ENCODE data around the gene ZNF839. TPM values are rescaled to one million over a fixed set of nuclear protein-coding genes. Genes with fewer than 3 reads are reported as not detected.

ZNF839 gene
- total RNA-seq (2014; rRNA removed; shearing (Covaris generic)): 11.4 and 12.6 TPM in 2 replicates
- polyA plus RNA-seq (2015; cell fraction: cytosol; rRNA removed): 11.1 and 18.6 TPM in 2 replicates
- 59.4 and 73.3 TPM in 2 replicates for polyA plus RNA-seq (2015; cell fraction: nucleus; rRNA removed)

DNA sequence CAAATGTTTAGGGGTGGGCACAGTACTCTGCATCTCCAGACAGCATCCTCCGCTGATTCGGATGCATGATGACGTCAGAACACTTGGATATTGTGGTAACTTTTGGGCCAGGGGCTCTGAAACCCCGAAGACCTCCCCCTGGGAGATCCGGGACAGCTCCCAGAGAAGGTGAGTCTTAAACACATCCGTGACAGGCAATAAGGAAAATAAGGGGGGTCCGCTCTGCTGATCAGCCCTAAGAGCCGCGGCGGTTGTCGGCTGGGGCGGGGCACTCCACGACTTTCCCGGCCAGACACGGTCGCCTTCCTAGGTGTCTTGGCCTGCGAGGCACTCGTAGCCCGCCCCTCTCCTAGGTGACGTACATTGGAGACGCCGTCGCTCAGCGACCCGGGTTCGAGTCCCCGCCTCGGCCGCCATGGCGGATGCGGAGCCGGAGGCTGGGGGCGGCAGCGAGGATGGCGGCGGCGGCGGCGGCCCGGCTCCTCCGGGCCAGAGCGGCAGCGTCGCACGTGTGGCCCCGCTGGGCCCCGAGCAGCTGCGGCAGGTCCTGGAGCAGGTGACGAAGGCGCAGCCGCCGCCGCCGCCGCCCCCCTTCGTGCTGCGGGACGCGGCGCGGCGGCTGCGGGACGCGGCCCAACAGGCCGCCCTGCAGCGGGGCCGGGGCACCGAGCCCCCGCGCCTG, at the start of gene ZNF839:
Gene ZNF839, plus strand, starts transcription at position 396 of the 682 bp plus-strand sequence. Its CDS starts 20 bp downstream, at position 416.
- DNase-seq (ENCODE audit: low read depth, low spot score): peak; percentile 92
- in situ Hi-C loops (cut with HindIII; ENCODE audit: low pct_unique_long_range_greater_than_20kb, low sequenced_read_pairs): no loop called here

DNA sequence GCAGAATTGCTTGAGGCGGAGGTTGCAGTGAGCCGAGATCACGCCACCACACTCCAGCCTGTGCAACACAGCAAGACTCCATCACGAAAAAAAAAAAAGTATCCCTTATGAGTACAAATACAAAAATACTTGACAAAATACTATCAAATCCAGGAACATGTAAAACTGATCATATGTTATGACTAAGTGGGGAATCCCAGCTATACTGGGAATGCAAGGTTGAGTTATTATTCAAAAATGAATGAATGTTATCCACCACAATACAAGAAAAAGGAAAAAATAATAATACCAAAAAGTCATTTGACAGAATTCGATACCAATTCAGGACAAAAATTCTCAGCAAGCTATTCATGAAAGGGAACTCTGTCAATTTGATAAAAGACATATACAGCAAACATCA, 47.2 kb upstream of the ZNF839 start:
- no peak for DNase-seq (ENCODE audit: low read depth, low spot score)
- in situ Hi-C loops (cut with HindIII; ENCODE audit: low pct_unique_long_range_greater_than_20kb, low sequenced_read_pairs): no loop called here

DNA sequence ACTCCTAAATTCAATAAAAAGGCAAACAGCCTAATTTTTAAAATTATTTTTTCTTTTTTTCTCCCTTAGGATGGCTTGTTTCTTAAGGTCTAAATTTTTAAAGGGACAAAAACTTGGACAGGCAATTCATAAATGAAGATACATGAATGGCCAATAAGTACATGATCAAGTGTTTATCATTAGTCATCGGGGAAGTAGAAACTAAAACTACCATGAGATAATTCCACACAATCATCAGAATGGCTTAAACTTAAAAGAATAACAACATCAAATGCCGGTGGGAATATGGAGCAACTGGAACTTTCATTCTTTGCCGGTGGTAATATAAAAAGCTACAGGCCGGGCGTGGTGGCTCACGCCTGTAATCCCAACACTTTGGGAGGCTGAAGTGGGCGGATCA, 43.7 kb upstream of the ZNF839 start:
- in situ Hi-C loops (cut with HindIII; ENCODE audit: low pct_unique_long_range_greater_than_20kb, low sequenced_read_pairs): no loop called here
- no peak for DNase-seq (ENCODE audit: low read depth, low spot score)

DNA sequence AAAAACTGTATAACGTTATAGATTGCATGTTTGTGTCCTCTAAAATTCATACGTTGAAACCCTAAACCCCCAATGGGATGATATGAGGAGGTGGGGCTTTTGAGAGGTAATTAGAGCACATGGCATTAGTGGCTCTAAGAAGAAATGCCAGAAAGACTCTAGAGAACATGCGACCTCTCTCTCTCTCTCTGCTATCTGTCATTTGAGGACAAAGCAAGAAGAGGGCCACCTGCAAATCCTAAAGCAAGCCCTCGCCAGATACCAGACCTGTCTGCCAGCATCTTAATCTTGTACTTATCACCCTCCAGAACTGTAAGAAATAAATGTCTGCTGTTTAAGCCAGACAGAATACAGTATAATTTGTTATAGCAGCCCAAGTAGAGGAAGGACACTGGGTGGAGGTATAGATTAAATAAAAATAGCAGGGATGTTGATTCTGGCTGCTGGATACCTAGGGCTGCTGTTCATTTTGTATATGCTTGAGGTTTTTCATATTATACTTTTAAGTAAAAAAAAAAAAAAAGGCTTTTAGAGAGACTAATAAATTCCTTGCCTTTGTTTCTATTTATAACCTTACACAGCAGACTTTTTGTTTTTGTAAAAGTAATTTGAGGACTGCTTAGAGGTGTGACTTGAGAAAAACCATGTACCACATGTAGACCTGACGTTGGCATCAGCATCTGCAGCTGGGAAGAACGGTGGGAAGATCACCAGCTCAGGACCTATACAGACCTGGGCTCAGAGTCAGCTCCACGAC, 41.5 kb upstream of the ZNF839 start:
- no peak for DNase-seq (ENCODE audit: low read depth, low spot score)
- in situ Hi-C loops (cut with HindIII; ENCODE audit: low pct_unique_long_range_greater_than_20kb, low sequenced_read_pairs): no loop called here

DNA sequence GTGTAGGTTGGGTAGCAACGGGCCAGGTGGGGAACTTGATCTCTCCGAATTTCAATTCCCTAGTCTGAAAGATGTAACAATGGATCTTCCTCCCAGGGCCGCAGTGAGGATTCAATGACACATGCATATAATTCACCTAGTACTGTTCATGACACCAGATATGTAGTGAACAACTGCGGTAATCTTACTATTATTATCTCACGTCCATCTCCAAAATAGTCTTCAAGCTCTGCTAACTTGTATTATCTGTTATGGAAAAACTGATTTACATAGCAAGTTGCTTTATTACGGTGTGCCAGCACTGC, 41.0 kb upstream of the ZNF839 start:
- in situ Hi-C loops (cut with HindIII; ENCODE audit: low pct_unique_long_range_greater_than_20kb, low sequenced_read_pairs): no loop called here
- DNase-seq (ENCODE audit: low read depth, low spot score): no peak

DNA sequence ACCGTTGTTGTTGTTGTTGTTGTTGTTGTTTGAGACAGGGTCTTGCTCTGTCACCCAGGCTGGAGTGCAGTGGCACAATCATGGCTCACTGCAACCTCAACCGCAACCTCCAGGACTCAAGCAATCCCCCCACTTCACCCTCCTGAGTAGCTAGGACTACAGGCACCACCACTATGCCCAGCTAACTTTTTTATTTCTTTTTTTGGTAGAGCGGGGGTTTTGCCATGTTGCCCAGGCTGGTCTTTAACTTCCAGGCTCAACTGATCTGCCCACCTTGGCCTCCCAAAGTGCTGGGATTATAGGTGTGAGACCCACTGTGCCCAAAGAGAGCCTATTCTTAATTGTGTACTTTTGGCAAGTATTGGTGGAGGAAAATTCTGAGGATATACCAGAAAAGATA, 40.3 kb upstream of the ZNF839 start:
- no peak for DNase-seq (ENCODE audit: low read depth, low spot score)
- in situ Hi-C loops (cut with HindIII; ENCODE audit: low pct_unique_long_range_greater_than_20kb, low sequenced_read_pairs): no loop called here

DNA sequence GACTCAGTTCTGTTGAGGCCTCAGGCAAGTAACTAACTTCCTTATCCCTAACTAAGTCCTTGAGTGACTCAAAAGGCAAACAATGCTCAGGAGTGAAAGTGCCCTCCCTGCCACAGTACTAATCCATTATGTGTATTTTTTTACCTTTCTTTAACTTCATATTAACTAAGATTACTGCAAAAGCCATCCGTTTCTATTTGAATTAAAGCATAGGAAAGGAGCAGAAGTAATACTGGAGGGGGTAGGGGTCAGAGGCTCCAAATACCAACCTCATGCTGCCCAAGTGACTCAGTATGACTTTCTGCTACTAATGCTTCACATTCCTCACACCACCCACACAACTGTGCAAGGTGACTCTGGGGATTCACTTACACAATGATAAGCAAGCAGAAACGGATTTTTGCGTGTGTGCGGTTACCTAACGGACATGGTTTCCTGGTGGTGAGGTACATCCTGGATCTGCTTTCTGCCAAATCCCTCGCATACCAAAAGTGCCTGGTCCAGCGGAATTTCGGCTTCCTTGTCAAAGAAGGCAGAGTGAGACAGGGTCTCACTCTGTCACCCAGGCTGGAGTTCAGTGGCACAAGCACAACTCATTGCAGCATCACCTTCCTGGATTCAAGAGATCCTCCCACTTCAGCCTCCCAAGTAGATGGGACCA, 39.7 kb upstream of the ZNF839 start:
- DNase-seq (ENCODE audit: low read depth, low spot score): peak; percentile 14
- in situ Hi-C loops (cut with HindIII; ENCODE audit: low pct_unique_long_range_greater_than_20kb, low sequenced_read_pairs): no loop called here

DNA sequence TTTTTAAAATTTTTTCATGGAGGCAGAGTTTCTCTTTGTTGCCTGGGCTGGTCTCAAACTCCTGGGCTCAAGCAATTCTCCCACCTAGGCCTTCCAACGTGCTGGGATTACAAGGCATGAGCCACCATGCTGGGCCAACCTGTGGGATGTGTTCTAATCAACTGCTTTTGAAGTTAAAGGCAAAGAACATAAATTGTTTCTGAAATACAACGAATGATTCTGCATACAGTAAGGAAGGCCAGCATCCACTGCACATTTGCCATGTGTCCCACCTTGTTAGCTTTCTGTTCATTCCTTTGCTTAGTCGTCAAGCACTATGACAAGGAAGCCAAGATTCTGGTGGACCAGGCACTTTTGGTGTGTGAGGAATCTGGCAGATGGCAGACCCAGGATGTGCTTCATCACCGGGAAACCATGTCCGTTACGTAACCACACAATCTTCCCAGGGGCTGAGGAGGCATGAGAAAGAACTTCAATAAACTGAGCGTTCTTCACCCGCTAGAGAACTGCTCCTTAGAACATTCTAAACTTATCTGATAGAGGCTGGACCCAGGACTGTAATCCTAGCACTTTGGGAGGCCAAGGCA, 39.1 kb upstream of the ZNF839 start:
- DNase-seq (ENCODE audit: low read depth, low spot score): no peak
- in situ Hi-C loops (cut with HindIII; ENCODE audit: low pct_unique_long_range_greater_than_20kb, low sequenced_read_pairs): no loop called here

DNA sequence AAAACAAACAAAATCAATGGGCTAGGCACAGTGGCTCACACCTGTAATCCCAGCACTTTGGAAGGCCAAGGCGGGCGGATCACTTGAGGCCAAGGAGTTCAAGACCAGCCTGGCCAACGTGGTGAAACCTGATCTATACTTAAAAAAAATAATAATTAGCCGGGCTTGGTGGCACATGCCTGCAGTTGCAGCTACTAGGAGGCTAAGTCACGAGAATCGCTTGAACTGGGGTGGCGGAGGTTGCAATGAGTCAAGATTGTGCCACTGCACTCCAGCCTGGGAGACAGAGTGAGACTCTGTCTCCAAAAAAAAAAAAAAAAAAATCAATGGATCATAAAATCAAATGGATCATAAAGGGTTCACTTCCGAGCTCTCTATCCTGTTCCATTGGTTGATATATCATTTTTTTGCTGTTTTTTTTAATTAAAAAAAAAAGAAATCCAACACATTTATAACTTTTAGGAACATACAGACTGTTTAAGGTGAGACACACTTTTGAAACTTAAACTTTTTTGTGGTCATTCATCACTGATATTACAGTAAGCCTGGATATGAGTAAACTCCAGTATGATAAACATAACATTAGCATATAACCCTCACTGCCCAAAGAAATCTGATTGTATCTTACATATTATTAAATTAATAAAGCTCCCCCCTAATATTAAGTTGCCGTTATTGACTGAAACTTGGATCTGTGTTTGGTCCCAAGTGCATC, 36.6 kb upstream of the ZNF839 start:
- in situ Hi-C loops (cut with HindIII; ENCODE audit: low pct_unique_long_range_greater_than_20kb, low sequenced_read_pairs): no loop called here
- DNase-seq (ENCODE audit: low read depth, low spot score): no peak

DNA sequence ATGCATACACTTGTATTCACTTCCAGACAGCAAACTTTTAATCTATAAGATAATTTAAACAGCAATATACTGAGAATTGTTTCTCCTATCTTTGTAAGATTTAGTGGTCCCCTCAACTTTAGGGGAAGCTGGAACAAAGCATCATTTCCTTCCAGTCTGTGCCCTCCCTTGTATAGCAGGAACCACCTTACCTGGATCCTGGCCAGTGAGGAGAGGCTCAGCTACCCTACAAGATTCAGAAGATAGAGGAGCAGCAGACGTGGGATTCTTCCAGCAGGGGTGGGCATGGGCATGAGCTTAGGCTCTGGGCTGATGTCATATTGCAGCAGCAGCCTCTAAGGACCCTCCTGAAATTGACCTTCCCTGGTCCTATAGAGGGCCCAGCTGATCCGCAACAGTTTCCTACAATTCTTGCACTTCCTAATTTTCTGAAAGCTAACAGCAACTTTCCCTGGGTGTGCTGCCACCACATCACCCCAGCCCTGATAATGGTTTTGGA, 35.9 kb upstream of the ZNF839 start:
- DNase-seq (ENCODE audit: low read depth, low spot score): no peak
- in situ Hi-C loops (cut with HindIII; ENCODE audit: low pct_unique_long_range_greater_than_20kb, low sequenced_read_pairs): no loop called here

DNA sequence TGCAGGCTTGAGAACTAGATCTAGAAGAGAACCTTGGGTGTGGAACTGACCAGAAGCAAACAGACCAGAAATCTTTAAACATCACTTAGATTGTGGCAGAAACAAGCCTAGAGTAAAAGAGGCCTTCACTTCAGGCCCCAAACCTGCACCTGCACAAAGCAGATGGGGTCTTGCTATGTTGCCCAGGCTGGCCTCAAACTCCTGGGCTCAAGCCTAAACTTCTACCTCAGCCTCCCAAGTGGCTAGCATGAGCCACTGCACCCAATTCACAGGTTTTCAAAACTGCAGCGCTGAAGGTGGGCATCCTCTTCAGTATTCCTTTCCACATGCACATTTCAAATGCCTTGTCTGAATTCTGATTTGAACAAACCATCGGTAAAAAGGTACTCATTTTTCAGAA, 34.4 kb upstream of the ZNF839 start:
- DNase-seq (ENCODE audit: low read depth, low spot score): no peak
- in situ Hi-C loops (cut with HindIII; ENCODE audit: low pct_unique_long_range_greater_than_20kb, low sequenced_read_pairs): no loop called here

DNA sequence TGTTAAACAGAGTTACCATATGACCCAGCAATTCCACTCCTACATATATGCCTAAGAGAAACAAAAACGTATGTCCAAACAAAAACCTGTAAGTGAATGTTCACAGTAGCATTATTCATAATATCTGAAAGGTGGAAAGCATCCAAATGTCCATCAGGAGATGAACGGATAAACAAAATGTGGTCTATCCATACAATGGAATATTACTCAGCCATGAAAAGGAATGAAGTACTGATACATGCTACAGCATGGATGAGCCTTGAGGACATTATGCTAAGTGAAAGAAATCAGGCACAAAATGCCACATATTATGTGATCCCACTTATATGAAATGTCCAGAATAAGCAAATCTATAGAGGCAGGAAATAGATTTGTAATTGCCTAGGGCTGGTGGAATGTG, 31.4 kb upstream of the ZNF839 start:
- in situ Hi-C loops (cut with HindIII; ENCODE audit: low pct_unique_long_range_greater_than_20kb, low sequenced_read_pairs): no loop called here
- DNase-seq (ENCODE audit: low read depth, low spot score): no peak

DNA sequence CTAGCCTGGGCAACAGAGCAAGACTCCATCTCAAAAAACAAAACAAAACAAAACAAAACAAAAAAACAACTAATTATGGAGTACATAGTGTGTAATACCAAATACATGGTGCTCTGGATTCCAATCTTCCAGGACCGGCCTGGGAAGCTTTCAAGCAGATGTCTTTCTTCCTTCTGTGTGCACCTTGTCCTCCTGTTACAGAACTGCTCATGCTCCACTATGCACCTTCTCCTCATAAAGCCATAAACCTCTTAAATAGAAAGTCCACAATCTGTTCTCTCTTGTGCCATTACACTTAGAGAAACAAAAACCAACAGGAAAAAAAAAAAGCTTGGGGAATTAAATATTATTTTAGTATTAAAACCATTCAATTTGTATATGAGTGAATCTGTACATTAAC, 27.1 kb upstream of the ZNF839 start:
- in situ Hi-C loops (cut with HindIII; ENCODE audit: low pct_unique_long_range_greater_than_20kb, low sequenced_read_pairs): no loop called here
- no peak for DNase-seq (ENCODE audit: low read depth, low spot score)

DNA sequence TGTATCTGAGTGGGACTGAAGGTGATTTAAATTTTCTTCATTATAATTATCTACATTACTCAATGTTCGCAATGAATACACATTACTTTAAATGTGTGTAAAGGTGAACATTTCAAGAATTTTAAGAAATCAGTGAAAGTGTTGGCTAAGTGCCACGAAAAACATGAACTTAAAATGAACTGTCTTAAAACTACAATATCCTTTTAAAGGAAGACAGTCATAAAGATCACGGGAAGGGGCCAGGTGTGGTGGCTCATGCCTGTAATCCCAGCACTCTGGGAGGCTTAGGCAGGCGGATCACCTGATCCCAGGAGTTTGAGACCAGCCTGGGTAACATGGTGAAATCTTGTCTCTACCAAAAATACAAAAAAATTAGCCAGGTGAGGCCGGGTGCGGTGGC, 25.8 kb upstream of the ZNF839 start:
- DNase-seq (ENCODE audit: low read depth, low spot score): no peak
- in situ Hi-C loops (cut with HindIII; ENCODE audit: low pct_unique_long_range_greater_than_20kb, low sequenced_read_pairs): no loop called here

DNA sequence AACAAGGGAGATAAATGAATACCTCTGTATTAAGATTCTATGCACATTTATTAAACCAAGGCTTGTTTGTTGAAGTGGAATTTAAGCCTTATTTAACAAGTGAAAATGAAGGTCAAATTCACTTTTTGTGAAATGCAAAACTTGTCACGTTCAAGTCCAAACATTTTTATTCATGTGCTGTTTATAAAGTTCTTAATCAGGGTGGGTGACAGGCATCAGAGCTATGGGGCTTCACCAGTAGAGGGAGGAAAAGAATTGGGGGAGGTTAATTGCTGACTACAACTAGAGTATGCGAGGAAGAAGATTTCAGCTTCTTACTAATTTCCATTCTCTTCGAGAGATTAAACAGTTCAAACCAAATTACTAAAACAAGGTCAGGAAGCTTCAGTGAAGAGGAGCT, 24.3 kb upstream of the ZNF839 start:
- in situ Hi-C loops (cut with HindIII; ENCODE audit: low pct_unique_long_range_greater_than_20kb, low sequenced_read_pairs): no loop called here
- DNase-seq (ENCODE audit: low read depth, low spot score): peak; percentile 66

DNA sequence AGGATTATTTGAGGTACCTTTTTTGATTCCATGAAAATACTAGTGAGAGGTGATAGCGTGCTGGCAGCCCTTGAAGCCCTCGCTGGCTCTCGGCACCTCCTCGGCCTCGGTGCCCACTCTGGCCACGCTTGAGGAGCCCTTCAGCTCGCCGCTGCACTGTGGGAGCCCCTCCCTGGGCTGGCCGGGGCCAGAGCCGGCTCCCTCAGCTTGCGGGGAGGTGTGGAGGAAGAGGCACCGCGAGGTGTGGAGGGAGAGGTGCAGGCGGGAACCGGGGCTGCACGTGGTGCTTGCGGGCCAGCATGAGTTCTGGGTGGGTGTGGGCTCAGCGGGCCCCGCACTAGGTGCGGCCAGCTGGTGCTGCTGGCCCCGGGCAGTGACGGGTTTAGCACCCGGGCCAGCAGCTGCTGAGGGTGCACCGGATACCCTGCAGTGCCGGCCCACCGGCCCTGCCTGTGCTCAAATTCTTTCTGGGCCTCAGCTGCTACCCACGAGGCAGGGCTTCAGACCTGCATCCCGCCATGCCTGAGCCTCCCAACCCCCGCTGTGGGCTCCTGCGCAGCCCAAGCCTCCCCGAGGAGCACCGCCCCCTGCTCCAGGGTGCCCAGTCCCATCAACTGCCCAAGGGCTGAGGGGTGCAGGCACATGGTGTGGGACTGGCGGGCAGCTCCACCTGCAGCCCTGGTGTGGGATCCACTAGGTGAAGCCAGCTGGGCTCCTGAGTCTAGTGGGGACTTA, 21.9 kb upstream of the ZNF839 start:
- DNase-seq (ENCODE audit: low read depth, low spot score): no peak
- in situ Hi-C loops (cut with HindIII; ENCODE audit: low pct_unique_long_range_greater_than_20kb, low sequenced_read_pairs): no loop called here
